ENCODE results near the gene RCE1. TPM values are rescaled to one million over a fixed set of nuclear protein-coding genes. Genes with fewer than 3 reads are reported as not detected.
"Not testable (repeated sequence)": the region's sequence is repeated elsewhere in the genome, so short reads cannot be mapped to it uniquely, and the experiment has no call there.

Gene RCE1
- polyA plus RNA-seq, 1 experiment: 20.1 TPM

DNA sequence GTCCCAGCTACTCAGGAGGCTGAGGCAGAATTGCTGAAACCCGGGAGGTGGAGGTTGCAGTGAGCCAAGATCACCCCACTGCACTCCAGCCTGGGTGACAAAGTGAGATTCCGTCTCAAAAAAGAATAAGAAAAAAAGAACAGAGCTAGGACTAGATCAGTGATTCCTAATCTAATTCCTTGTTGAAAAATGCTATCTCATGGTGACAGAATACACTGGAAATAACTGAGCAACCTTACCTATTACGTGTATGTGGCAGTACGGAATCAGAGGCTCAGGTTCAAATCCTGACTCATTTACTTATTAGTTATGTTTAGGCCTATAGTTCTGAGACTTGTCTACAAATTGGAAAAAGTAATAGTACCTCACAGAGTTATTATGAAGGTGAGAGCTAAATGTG, 19.5 kb upstream of the RCE1 start:
- TF ChIP-seq, protein P1, sequence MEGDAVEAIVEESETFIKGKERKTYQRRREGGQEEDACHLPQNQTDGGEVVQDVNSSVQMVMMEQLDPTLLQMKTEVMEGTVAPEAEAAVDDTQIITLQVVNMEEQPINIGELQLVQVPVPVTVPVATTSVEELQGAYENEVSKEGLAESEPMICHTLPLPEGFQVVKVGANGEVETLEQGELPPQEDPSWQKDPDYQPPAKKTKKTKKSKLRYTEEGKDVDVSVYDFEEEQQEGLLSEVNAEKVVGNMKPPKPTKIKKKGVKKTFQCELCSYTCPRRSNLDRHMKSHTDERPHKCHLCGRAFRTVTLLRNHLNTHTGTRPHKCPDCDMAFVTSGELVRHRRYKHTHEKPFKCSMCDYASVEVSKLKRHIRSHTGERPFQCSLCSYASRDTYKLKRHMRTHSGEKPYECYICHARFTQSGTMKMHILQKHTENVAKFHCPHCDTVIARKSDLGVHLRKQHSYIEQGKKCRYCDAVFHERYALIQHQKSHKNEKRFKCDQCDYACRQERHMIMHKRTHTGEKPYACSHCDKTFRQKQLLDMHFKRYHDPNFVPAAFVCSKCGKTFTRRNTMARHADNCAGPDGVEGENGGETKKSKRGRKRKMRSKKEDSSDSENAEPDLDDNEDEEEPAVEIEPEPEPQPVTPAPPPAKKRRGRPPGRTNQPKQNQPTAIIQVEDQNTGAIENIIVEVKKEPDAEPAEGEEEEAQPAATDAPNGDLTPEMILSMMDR (IDR thresholded peaks at IDR 0.05; ENCODE audit: insufficient read depth, low read depth, low read length): no peak
- ChIA-PET CTCF (interaction anchor here (0.9 kb wide), 1 partner anchor 11 kb away, joined by 4 read pairs; no protein-coding TSS in a partner anchor), POLR2A (no interaction called here)

DNA sequence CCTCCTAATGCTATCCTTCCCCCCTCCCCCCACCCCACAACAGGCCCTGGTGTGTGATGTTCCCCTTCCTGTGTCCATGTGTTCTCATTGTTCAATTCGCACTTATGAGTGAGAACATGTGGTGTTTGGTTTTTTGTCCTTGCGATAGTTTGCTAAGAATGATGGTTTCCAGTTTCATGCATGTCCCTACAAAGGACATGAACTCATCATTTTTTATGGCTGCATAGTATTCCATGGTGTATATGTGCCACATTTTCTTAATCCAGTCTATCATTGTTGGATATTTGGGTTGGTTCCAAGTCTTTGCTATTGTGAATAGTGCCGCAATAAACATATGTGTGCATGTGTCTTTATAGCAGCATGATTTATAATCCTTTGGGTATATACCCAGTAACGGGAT, 18.7 kb upstream of the RCE1 start:
- H3K4me3 ChIP-seq (ENCODE audit: low read depth, low read length); H3K27me3 ChIP-seq (ENCODE audit: control insufficient read depth, insufficient read depth, low read length); POLR2A ChIA-PET; CTCF ChIA-PET; DNase-seq (ENCODE audit: low read depth); H3K36me3 ChIP-seq (ENCODE audit: control insufficient read depth, insufficient read depth, low read length): not testable (repeated sequence)

More for the DNA sequence above, 19.5 kb upstream of the RCE1 start:
- H3K4me3 ChIP-seq (ENCODE audit: low read depth, low read length): no peak overlapping the region
- H3K27me3 ChIP-seq (ENCODE audit: control insufficient read depth, insufficient read depth, low read length): no peaks in the 10 kb centered on the region
- H3K36me3 ChIP-seq (ENCODE audit: control insufficient read depth, insufficient read depth, low read length): no peaks in the 10 kb centered on the region
- DNase-seq (ENCODE audit: low read depth): no peak

DNA sequence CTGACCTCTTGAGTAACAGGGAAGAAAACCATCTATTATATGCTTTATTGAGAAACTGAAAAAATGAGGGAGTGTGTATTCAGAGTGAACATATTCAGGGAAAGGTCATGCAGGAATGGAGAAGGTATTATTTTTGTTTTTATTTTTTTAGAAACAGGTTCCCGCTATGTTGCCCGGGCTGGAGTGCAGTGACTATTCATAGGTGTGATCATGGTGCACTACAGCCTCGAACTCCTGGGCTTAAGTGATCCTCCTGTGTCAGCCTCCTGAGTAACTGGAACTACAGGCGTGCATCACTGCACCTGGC, 8.7 kb upstream of the RCE1 start:
- Histone ChIP-seq H3K4me3 (ENCODE audit: low read depth, low read length) (no peak overlapping the region), H3K27me3 (ENCODE audit: control insufficient read depth, insufficient read depth, low read length) (no peaks in the 10 kb centered on the region), H3K36me3 (ENCODE audit: control insufficient read depth, insufficient read depth, low read length) (peaks cover 1% of the 10 kb centered on the region; the same call in 1 of the 2 replicates)
- ChIA-PET POLR2A (no interaction called here), CTCF (interaction anchor here (0.6 to 5.9 kb wide), 21 partner anchors 8 to 262 kb away, joined by 3 to 20 read pairs (median 3); partner anchors contain the start of gene RCE1)
- TF ChIP-seq, protein P1 (IDR thresholded peaks at IDR 0.05; ENCODE audit: insufficient read depth, low read depth, low read length): no peak
- DNase-seq (ENCODE audit: low read depth): no peak

DNA sequence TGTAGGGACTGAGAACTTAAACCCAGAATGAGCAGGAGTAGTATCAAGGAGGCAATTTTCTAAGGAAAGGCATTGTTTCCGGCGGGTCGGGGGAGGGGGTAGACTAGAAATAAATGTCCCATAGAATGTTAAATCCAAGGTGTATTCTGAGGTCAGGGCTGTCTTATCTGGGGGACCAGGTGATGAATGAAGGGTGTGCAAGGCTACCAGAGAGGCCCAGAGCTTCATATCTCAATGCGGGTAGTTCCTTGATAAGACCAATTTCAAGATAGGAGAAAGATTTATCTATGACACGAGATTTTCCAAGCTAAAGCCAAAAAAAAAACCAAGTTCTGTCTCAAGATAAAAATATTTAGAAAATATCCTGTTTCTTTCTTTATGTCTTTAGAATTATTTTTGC, 8.3 kb upstream of the RCE1 start:
- POLR2A ChIA-PET: no interaction called here
- DNase-seq (ENCODE audit: low read depth): no peak
- TF ChIP-seq, protein P1 (IDR thresholded peaks at IDR 0.05; ENCODE audit: insufficient read depth, low read depth, low read length): no peak
- H3K36me3 ChIP-seq (ENCODE audit: control insufficient read depth, insufficient read depth, low read length): peaks cover 1% of the 10 kb centered on the region
- H3K27me3 ChIP-seq (ENCODE audit: control insufficient read depth, insufficient read depth, low read length): no peaks in the 10 kb centered on the region
- no peak overlapping the region for H3K4me3 ChIP-seq (ENCODE audit: low read depth, low read length)
- CTCF ChIA-PET: interaction anchor here (0.6 to 5.9 kb wide), 21 partner anchors 7 to 263 kb away, joined by 3 to 20 read pairs (median 3); partner anchors contain the start of gene RCE1

DNA sequence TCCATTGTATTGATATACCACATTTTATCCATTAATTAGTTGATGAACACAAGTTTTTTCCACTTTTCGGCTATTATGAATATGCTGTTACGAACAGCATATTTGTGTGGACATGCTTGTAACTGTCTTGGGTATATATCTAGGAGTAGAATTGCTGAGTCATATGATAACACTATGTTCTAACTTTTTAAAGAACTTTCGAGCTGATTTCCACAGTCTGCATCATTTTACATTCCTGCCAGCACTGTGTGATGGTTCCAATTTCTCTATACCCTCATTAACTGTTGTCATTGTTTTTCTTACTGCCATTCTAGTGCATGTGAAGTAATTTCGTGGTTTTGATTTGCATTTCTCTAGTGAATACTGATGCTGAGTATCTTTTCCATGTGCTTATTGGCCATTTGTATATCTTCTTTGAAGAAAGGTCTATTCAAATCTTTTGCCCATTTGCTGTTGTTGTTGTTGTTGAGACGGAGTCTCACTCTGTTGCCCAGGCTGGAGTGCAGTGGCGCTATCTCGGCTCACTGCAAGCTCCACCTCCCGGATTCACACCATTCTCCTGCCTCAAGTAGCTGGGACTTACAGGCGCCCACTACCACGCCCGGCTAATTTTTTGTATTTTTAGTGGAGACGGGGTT, 7.4 kb upstream of the RCE1 start:
- TF ChIP-seq, protein P1 (IDR thresholded peaks at IDR 0.05; ENCODE audit: insufficient read depth, low read depth, low read length): no peak
- DNase-seq (ENCODE audit: low read depth): no peak
- no peaks in the 10 kb centered on the region for H3K27me3 ChIP-seq (ENCODE audit: control insufficient read depth, insufficient read depth, low read length)
- no peak overlapping the region for H3K4me3 ChIP-seq (ENCODE audit: low read depth, low read length)
- H3K36me3 ChIP-seq (ENCODE audit: control insufficient read depth, insufficient read depth, low read length): peaks cover 1% of the 10 kb centered on the region
- ChIA-PET CTCF (interaction anchor here (1.0 to 5.9 kb wide), 3 partner anchors 10 to 157 kb away, joined by 3 to 20 read pairs (median 3); no protein-coding TSS in a partner anchor), POLR2A (no interaction called here)

Measured in BJ (cell line).